IMR-90 (cell line): ENCODE measurements around the gene CCDC170.

ENCODE experiments used
- CEBPB ChIP-seq: IDR thresholded peaks from 2 replicates; pipeline ENCODE4 v1.6.1; 2012; ENCODE audit warnings: low read depth, low read length, improper control_type of control experiment
- CTCF ChIP-seq: conservative IDR thresholded peaks from 2 replicates; pipeline ENCODE4 v1.5.1; 2012; ENCODE audit warnings: mild to moderate bottlenecking, low read depth, low read length, improper control_type of control experiment
- SMC3 ChIP-seq: fragments of 150-350 bp; IDR thresholded peaks from 2 replicates; pipeline ENCODE4 v1.6.1; 2016; ENCODE audit warnings: low read depth, mild to moderate bottlenecking, antibody characterized with exemption, low read length, moderate library complexity

DNA sequence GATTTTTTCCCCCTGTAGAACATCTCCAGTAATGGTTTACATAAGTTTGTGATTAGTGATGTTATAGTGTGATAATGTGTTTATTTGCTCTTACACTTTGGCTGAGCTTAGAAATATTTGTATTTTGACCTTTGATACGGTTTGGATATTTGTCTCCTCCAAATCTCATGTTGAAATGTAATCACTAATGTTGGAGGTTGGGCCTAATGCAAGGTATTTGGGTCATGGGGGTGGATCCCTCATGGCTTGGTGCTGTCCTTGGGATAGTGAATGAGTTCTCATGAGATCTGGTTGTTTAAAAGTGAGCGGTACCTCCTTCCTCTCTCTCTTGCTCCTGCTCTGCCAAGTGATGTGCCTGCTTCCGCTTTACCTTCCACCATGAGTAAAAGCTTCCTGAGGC, 147.2 kb downstream of the CCDC170 start:
- TF ChIP-seq CTCF (no peak), CEBPB (no peak), SMC3 (no peak)
